Fibroblast of skin of left quadriceps (primary cell): ENCODE data around the gene TBC1D7.

Experiments
- DNase-seq, 2 experiments: peaks; one replicate each; pipeline ENCODE4 v3.0.0-alpha.2; 2013; ENCODE audit warnings: low read depth in 2 of 2

The TBC1D7 gene

GRCh38 chr6:13319891-13320564 is 8.3 kb downstream of the TBC1D7 start:
- no peak for DNase-seq

GRCh38 chr6:13318821-13319220 is 9.5 kb downstream of the TBC1D7 start:
- no peak for DNase-seq

GRCh38 chr6:13315896-13316295 is 12.4 kb downstream of the TBC1D7 start:
- no peak for DNase-seq

- no peak for DNase-seq
Measured at GRCh38 chr6:13314806-13315205, 13.5 kb downstream of the TBC1D7 start.

- no peak for DNase-seq
Measured at GRCh38 chr6:13311155-13311554, 17.2 kb downstream of the TBC1D7 start.

GRCh38 chr6:13308332-13308731 is 20.0 kb downstream of the TBC1D7 start:
- no peak for DNase-seq

DNA sequence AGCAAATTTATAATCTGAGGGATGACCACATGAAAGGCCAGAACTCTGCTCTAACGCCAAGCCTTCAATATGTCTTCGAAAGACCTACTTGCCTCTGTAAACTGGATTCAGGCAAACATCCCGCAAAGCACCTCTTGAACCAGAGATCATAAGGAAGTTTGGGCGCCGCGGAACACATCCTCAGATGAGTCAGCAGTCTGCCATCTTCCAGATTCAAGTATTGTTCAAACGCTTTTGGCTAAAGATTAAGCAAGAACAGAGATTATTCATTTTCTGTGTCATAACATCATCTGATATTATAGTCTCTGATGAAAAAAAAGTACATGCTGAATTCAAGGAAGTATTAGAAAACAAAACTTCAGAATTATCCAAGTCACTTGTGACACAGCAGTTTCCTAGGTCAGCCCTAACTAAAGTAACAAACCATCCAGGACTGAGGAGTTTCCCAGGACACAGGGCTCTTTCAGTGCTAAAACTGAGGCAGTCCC is 20.8 kb downstream of the TBC1D7 start:
- DNase-seq = no peak

GRCh38 chr6:13305791-13306190 is 22.5 kb downstream of the TBC1D7 start:
- no peak for DNase-seq

DNA sequence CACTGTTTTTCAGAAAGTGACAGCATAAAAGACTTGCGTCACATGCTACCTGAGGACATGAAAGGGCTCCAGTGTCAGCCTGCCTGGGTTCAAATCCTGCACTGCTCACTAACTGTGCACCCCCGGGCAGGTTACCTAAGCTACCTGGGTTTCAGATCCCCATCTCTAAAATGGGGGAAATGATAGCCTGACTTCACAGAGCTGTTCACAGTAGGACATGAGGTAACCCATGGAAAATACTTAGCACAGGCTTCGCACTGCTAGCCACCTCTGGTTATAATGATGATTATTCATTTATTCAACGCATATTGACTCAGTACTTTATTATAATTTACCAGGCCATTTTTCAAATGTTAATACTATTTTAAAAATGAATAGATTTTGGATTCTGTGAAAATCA is 23.0 kb downstream of the TBC1D7 start:
- DNase-seq = no peak

DNA sequence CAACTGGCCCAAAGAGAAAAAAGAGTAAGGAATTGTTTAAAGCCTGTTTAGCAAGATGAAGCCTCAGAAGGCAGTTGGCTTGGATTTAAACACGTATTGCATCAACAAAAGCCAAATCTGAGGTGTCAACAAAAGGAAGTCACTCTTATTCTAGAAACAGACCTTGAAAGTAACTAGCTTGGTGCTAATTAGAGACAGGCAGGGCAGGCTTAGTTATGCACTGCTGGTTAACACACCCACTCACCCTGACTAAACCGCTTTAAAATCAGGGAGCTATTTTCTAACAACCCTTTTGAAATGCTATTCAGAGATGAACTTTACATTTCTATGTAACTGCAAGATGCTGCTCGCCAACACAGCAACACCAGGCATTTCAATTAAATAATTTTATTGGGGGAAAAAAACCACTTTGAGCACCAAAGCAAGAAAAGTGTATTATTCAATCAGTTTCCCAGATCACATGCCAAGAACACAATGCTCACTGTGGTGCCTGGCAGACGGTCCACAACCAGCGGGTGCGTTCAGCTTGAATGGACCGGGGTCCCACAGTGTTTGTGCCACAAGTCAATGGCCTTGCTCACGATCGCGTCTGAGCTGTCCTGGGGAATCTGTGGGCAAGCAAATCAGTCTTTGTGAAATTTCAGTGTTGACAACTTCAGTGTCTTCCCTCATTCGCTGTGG is 23.6 kb downstream of the TBC1D7 start:
- DNase-seq = no peak

DNA sequence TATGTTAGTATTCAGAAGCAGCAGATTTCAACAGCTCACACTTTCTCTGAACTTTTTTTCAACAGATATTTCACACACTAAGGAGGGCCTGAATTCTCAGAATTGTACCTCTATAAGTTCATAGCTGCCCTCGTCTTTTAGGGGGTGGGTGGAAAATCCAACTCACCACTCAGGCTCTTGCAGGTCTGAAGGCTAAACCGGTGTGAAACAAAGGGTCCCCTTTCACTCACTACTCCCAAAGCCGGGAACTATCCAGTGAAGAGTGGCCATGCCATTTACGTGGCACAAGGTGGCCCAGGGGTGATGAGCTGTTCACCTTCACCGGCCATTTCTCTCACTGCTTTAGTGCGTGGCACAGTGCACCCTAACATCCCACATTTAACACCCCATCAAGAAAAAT is 24.2 kb downstream of the TBC1D7 start:
- DNase-seq = no peak

DNA sequence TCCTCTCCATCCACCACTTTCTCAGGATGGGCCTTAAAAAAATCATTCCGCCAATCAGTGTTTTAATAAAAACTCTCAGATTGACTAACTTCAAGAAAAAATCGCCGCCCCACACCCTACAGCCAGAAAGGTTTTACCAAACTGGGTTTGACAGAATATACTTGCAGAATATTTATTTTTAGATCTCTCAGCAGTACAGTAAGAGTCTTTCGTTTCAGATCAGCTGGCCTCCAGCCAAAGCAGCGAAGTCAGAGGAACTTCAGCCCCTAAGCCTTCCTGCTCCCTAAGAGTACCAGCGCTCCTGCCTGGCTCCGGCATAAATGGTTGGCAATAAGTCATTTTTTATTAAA is 24.7 kb downstream of the TBC1D7 start:
- DNase-seq = no peak

- DNase-seq = peak; percentile 90 to 92
Measured at GRCh38 chr6:13302751-13303667, 25.3 kb downstream of the TBC1D7 start.

DNA sequence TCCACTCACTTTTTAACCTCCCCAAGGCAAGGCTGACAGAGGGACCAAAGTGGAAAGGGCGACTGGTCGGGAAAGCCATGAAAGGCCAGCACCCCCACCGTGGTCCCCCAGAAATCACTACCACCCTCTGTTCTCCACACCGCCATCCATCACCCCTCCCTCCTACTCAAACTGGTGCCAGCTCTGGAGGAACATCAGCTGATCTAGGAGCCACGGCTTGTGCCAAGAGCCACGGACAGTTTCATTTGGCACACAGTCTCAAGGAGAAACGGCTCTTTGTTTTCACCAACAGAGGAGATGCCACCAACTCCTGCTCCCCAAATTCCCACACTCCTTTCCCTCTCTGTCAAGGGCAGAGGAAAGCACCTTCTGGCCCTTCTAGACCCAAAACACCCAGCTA is 26.0 kb downstream of the TBC1D7 start:
- no peak for DNase-seq

DNA sequence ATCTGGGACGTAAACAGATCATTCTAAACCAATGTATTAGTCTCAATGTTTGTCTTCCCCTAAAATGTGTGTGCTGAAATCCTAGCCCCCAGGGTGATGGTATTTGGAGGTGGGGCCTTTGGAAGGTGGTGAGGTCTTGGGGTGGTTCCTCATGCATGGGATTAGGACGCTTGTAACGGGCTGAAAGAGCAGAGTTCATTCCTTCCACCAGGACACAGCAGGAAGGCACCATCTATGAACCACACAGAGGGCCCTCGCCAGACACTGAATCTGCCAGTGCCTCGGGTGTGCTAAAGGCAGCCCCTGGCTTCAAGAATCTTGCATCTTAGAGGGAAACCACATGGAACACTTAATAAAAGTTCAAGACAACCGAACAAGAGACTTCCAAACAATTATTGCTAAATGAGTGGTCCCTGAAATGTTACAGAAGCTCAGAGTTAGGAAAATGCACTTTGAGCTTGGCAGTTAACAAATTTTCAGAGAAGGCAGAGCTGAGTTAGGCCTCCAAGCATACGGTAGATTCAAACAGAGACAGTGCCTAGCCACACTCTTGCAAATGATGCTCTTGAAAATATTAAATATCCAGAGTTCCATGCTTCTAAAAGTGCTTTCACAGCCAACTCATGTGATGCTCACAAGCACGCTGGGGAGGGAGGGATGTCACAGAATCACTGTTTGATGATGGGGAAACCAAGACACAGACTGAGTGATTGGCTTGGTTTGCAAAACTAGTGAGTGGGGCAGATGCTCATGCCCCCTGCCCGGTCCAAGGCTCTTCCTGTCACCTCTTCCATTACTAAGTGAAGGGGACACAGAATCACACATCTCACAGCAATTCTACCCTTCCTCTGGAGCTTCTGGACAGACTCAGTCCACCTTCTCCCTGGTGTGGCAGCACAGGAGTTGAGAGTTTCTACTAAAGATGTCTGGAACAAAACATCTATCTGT is 27.4 kb downstream of the TBC1D7 start:
- no peak for DNase-seq

- no peak for DNase-seq
Measured at GRCh38 chr6:13299918-13300317, 28.4 kb downstream of the TBC1D7 start.

DNA sequence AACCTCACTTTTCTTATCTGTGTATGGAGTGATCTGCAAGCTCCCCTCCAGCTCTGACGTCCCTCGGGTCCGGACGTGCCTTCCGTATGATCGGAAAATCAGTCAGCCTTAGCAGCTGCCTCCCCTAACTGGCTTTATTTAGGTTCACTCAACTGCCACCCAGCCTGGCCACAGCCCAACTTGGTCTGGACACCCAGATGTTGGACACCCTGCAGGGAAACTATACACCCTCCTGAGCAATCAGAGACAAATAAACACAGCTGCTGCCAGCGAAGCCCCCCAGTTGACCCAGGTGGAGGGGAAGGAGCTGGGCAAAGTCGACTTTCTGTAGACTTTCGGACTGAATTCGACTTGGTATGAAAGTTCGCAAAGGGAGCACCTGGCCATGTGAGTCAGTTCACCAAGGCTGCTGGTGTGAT is 28.9 kb downstream of the TBC1D7 start:
- no peak for DNase-seq

DNA sequence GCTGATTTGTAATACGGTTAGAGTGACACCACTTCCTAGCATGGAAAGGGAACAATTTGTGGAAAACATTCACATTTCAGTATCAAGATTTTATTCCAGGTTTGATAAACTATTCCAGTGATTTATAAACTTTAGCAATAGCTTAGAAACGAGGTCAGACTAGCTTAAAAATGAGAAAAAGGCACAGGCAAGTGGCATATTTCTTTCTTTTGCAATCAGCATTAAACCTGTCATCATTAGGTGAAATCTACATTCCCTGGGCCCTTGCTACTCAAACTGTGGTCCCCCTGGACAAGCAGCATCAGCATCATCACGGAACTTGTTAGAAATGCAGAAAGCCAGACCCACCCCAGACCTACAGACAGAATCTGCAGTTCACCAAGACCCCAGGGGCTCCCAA is 29.9 kb downstream of the TBC1D7 start:
- peak; percentile 44 to 48 for DNase-seq

DNA sequence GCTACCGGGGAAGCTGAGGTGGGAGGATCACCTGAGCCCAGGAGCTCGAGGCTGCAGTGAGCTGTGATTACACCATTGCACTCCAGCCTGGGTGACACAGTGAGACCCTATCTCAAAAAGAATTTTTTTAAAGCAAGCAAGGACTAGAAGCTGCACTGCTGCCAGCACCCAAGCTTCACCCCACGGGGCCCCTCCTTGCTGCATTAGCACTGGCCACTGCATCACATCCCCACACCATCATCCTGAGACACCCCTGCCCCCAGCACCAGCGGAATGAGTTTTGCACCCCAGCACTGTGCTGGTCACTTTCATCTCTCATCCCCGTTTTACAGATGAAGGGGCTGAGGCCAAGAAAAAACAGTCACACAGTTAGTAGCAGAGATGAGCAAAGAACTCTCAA is 30.9 kb downstream of the TBC1D7 start:
- no peak for DNase-seq

- DNase-seq = no peak
Measured at GRCh38 chr6:13296536-13296997, 31.8 kb downstream of the TBC1D7 start.

DNA sequence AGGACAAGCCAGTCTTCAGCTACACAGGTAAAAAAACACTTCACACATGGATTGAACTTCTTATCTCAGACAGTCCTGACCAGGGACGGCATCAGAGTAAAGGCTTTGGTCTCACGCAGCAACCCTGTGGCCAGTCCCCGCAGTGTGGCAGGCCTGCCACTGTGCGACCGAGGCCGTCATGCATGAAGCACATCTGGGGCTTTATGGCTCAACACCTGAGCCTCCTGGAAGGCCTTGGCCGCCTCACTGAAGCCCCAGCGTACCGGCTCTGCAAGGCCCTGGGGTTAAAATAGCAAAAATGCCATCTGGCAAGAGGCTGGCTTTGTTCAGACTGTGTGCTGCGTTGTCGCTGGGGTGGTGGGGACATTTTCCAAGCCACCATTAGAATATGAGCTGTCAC is 32.8 kb downstream of the TBC1D7 start:
- DNase-seq = no peak
